ENCODE results near the gene ASB6. TPM values are rescaled to one million over a fixed set of nuclear protein-coding genes. Genes with fewer than 3 reads are reported as not detected.

Gene ASB6
- total and polyA plus RNA-seq, 2 of the 13 experiments (the other 11 are each of a cell fraction or from before 2014, with no cell fraction given), result 8.2 to 8.4 TPM

DNA sequence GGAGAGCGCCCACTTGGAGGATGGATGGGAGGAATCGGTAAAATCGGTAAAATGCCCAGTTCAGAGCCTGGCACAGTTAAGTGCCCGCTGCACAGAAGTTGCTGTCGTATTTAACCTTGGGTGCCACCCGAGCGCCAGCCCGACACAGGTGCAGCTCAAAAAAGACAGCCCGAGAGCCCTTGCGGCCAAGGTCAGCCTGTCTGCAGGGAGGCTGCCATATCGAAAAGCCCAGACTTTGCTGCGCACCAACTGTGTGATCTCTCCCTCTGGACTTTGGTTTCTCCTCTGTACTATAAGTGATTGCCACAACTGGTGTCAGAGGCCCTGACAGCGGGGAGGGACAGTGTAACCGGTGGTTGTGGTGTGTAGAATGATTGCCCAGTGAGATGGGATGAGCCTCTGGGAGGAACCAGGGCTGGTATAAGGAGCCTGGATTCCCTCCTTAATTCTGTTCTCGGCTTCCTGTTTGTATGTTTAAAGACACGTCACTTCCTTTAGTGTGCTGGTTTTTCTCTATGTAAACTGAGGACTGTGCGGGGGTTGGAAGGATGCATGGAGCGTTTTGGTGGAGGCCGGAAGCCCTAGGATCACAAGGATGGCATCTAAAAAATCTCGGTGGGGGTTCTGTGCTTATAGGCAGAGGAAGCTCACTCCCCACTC is 15.2 kb downstream of the ASB6 start (continued):
- TF ChIP-seq ZNF781 (CRISPR knock-in tag; IDR thresholded peaks at IDR 0.05; ENCODE audit: borderline replicate concordance, not compliant biosample characterization) (no peak), SOX5 (CRISPR knock-in tag; IDR thresholded peaks at IDR 0.05; ENCODE audit: borderline replicate concordance) (no peak), FOXC1 (CRISPR knock-in tag; IDR thresholded peaks at IDR 0.05; ENCODE audit: borderline replicate concordance) (no peak), ARID2 (CRISPR knock-in tag; IDR thresholded peaks at IDR 0.05; ENCODE audit: borderline replicate concordance) (no peak), ZBTB25 (CRISPR knock-in tag; IDR thresholded peaks at IDR 0.05) (no peak), SOX13 (IDR thresholded peaks at IDR 0.05) (no peak), SOX13 (CRISPR knock-in tag; conservative IDR thresholded peaks at IDR 0.05 in 1 of 2, IDR thresholded peaks at IDR 0.05 in 1 of 2) (0 out of 4 replicates have a peak, but pooled peaks of 1 of the 2 experiments have one; percentile 10), KMT2B (CRISPR knock-in tag; IDR thresholded peaks at IDR 0.05) (no peak), MED8 (CRISPR knock-in tag; IDR thresholded peaks at IDR 0.05; ENCODE audit: insufficient replicate concordance) (no peak), MEIS1 (CRISPR knock-in tag; IDR thresholded peaks at IDR 0.05; ENCODE audit: borderline replicate concordance) (0 out of 2 replicates have a peak, but pooled peaks have one; percentile 26), MTF2 (CRISPR knock-in tag; IDR thresholded peaks at IDR 0.05; ENCODE audit: borderline replicate concordance) (no peak), NR2F1 (CRISPR knock-in tag; IDR thresholded peaks at IDR 0.05) (no peak), DMTF1 (CRISPR knock-in tag; IDR thresholded peaks at IDR 0.05) (no peak), HOXA3 (CRISPR knock-in tag; IDR thresholded peaks at IDR 0.05) (peak; percentile 38; the same call in 1 of the 2 replicates), NONO (IDR thresholded peaks at IDR 0.05) (no peak), NONO (CRISPR knock-in tag; conservative IDR thresholded peaks at IDR 0.05) (no peak), ZBTB38 (CRISPR knock-in tag; IDR thresholded peaks at IDR 0.05) (no peak), ZNF589 (CRISPR knock-in tag; conservative IDR thresholded peaks at IDR 0.05) (no peak), ARNTL (CRISPR knock-in tag; IDR thresholded peaks at IDR 0.05) (no peak), MAF1 (CRISPR knock-in tag; IDR thresholded peaks at IDR 0.05; ENCODE audit: borderline replicate concordance) (no peak; the same call in 1 of the 2 replicates), FOXM1 (CRISPR knock-in tag; IDR thresholded peaks at IDR 0.05) (no peak), RARA (CRISPR knock-in tag; IDR thresholded peaks at IDR 0.05) (peak; percentile 36; the same call in 1 of the 2 replicates), SP5 (CRISPR knock-in tag; IDR thresholded peaks at IDR 0.05; ENCODE audit: borderline replicate concordance, low read depth) (no peak), AGO1 (IDR thresholded peaks at IDR 0.05; ENCODE audit: low read depth, low read length, poor library complexity, severe bottlenecking) (no peak)
